BE2C (cell line): Measurements from ENCODE around the gene NDUFS7.

Experiments used
- DNase-seq: peaks from one replicate; pipeline ENCODE4 v3.0.0-alpha.2; 2020
- H3K27me3 ChIP-seq: fragments of 250-450 bp; sonication (Bioruptor Pico); 2 replicates; pipeline ENCODE4 v1.5.1; 2020; ENCODE audit warnings: mild to moderate bottlenecking
- H3K36me3 ChIP-seq: fragments of 250-450 bp; sonication (Bioruptor Pico); 2 replicates; pipeline ENCODE4 v1.5.1; 2020; ENCODE audit warnings: mild to moderate bottlenecking
- H3K4me1 ChIP-seq: fragments of 250-450 bp; sonication (Bioruptor Pico); 2 replicates; pipeline ENCODE4 v1.5.1; 2020
- H3K4me3 ChIP-seq: 2 replicates; pipeline ENCODE4 v1.5.1; 2011; ENCODE audit warnings: low read depth, low read length
- H3K9me3 ChIP-seq: fragments of 250-450 bp; sonication (Bioruptor Pico); 2 replicates; pipeline ENCODE4 v1.5.1; 2020
- CTCF ChIP-seq: IDR thresholded peaks from 2 replicates; pipeline ENCODE4 v1.5.1; 2012; ENCODE audit warnings: mild to moderate bottlenecking, low read depth, low read length

The NDUFS7 gene

GRCh38 chr19:1440418-1440801 is 56.7 kb downstream of the NDUFS7 start:
- peaks cover 3% of the 10 kb centered on the region for H3K4me1 ChIP-seq
- no peak for TF ChIP-seq CTCF
- no peaks in the 10 kb centered on the region for H3K9me3 ChIP-seq
- no peak for DNase-seq
- peak overlapping the region; percentile 72 for H3K4me3 ChIP-seq
- peaks cover 39% of the 10 kb centered on the region for H3K36me3 ChIP-seq
- H3K27me3 ChIP-seq, result no peaks in the 10 kb centered on the region

DNA sequence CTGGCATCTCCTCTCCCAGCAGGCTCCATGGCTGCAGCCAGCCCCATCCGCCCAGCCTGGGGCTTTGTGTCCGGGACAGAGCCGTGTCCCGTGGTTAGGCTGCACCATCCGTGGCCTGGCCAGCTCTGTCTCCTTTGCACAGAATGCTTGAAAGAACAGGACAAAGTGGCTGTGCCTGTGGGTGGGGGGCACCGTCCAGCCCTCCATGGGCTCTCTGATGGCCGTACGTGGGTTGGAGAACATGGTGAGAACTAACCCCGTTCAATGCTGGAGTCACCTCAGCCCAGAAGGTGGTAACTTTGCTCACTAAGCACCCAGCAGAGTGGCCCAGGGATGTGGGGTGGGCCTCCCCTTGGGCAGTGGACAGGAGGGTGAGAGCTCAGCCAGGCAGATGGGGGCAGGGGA is 57.3 kb downstream of the NDUFS7 start:
- peaks cover 3% of the 10 kb centered on the region for H3K4me1 ChIP-seq

GRCh38 chr19:1441677-1442438 is 58.2 kb downstream of the NDUFS7 start:
- H3K4me1 ChIP-seq, result no peaks in the 10 kb centered on the region
- TF ChIP-seq CTCF, result no peak
- H3K9me3 ChIP-seq, result no peaks in the 10 kb centered on the region
- peaks cover 36% of the 10 kb centered on the region for H3K36me3 ChIP-seq
- peaks cover 5% of the 10 kb centered on the region; the same call in 1 of the 2 replicates for H3K27me3 ChIP-seq
- H3K4me3 ChIP-seq, result no peak overlapping the region
- no peak for DNase-seq

More for the DNA sequence above, 57.3 kb downstream of the NDUFS7 start:
- Histone ChIP-seq H3K4me3 (no peak overlapping the region), H3K27me3 (no peaks in the 10 kb centered on the region), H3K9me3 (no peaks in the 10 kb centered on the region), H3K36me3 (peaks cover 36% of the 10 kb centered on the region)
- DNase-seq, result no peak
- no peak for TF ChIP-seq CTCF
